HUES48 (cell line): Measurements from ENCODE around the gene SLC5A5.
A peak's percentile ranks its signal among the peaks of the same experiment; 100 is the strongest.

Experiments
- H3K27ac ChIP-seq: one replicate; pipeline ENCODE4 v1.7.0; 2013; ENCODE audit warnings: low read depth, low read length, inconsistent platforms
- H3K27me3 ChIP-seq: 2 replicates; pipeline ENCODE4 v1.6.1; 2013; ENCODE audit warnings: mild to moderate bottlenecking, low read length; ENCODE audit not compliant: control insufficient read depth, insufficient read depth
- H3K36me3 ChIP-seq: 2 replicates; pipeline ENCODE4 v1.6.1; 2013; ENCODE audit warnings: low read length; ENCODE audit not compliant: control insufficient read depth, insufficient read depth
- H3K4me1 ChIP-seq: 2 replicates; pipeline ENCODE4 v1.6.1; 2013; ENCODE audit warnings: mild to moderate bottlenecking, low read length; ENCODE audit not compliant: control insufficient read depth, insufficient read depth
- H3K4me3 ChIP-seq: 2 replicates; pipeline ENCODE4 v1.5.1; 2013; ENCODE audit warnings: mild to moderate bottlenecking, low read depth, low read length
- H3K9ac ChIP-seq: 2 replicates; pipeline ENCODE4 v1.6.1; 2013; ENCODE audit warnings: mild to moderate bottlenecking, low read depth, low read length, moderate library complexity
- H3K9me3 ChIP-seq: 2 replicates; pipeline ENCODE4 v1.6.1; 2013; ENCODE audit warnings: low read length; ENCODE audit not compliant: control insufficient read depth, insufficient read depth

The SLC5A5 gene

DNA sequence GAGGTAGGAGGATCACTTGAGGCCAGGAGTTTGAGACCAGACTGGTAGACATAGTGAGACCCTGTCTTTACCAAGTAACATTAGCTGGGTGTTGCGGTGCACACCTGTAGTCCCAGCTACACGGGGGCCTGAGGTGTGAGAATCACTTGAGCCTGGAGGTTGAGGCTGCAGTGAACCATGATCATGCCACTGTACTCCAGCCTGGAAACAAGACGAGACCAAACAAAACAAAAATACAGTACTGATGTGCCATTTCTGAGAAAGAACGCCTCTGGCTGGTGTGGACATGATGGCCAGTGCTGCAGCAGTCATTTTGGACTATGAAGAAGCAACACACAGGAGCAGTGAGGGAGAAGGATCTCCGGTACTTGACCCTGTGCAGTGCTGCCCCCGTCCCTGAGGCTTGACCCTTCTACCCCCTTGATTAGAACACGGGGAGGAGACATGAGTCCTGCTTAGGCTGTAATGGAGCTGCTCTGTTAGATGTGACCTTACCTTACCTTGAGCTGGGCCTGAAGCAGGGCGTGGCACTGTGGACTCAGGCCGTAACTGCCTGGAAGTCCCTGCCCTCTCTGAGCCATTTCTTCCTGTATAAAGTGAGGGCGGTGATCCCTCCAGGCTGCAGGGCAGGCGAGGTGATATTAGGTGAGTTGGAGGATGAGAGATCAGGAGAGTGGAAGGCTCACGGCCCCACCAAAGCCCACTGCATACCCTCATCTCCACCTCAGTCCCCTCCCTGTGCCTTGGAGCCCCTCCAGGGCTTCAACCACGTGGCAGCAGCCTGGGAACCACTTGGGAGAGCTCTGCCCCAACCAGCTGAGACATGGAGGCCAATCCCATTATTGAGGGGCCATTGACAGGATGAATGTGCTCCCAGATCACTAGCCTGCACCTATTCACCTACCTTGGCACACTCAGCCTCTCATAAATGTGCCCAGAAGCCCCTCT, 6.1 kb upstream of the SLC5A5 start:
- Histone ChIP-seq H3K4me3 (no peak overlapping the region), H3K27me3 (peaks cover 1% of the 10 kb centered on the region; the same call in 1 of the 2 replicates), H3K36me3 (peaks cover 40% of the 10 kb centered on the region), H3K9ac (no peak overlapping the region), H3K27ac (peak overlapping the region; percentile 31), H3K9me3 (no peaks in the 10 kb centered on the region), H3K4me1 (peaks cover 10% of the 10 kb centered on the region; the same call in 1 of the 2 replicates)

DNA sequence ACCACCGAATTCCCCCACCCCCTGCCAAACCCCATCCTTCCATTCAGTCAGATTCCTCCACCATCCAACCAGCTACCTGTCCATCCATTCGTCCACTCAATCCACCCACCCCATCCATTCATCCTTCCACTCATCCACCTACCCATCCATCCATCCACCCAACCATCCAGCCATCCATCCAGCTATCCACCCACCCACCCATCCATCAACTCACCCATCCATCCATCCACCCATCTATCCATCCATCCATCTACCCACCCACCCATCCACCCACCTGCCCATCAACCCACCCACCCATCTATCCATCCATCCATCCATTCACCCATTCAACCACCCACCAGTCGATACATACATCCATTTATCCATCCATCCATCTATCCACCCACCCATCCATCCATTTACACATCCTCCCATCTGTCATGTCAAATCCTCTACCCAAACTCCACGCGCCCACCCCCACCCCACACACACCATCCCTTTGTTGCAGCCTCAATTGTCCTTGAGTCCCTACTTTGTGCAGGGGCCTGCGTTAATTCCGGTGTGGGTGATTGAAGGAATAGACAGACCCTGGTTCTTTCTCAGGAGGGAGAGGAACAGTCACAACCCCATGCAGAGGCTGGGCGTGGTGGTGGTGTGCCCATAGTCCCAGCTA, 5.3 kb upstream of the SLC5A5 start:
- H3K4me3 ChIP-seq: no peak overlapping the region
- peaks cover 10% of the 10 kb centered on the region; the same call in 1 of the 2 replicates for H3K4me1 ChIP-seq
- H3K9ac ChIP-seq: no peak overlapping the region
- H3K27ac ChIP-seq: no peak overlapping the region
- peaks cover 6% of the 10 kb centered on the region for H3K27me3 ChIP-seq
- no peaks in the 10 kb centered on the region for H3K9me3 ChIP-seq
- H3K36me3 ChIP-seq: peaks cover 32% of the 10 kb centered on the region

DNA sequence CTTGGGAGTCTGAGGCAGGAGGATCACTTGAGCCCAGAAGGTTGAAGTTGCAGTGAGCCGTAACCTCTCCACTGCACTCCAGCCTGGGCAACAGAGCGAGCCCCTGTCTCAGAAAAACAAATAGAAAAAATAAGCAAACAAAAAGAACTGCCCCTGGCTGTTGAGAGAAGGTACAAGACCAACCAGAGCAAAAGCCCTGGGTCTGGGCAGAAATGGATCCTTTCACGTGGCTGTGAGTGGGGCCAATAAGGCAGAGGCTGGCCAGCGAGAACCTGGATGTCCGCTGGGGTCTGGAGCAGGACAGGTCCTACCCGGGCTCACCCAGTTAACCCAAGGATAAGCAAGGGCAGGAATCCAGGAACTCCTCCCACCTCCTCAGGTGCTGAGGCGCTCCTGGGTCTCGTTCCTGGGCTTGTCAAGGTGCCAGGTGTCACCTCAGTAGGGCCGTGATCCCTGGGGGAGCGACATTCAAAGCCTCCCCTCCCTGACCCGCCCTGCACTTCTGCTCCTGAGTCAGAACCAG, 4.7 kb upstream of the SLC5A5 start:
- H3K27ac ChIP-seq: no peak overlapping the region
- no peaks in the 10 kb centered on the region for H3K9me3 ChIP-seq
- no peak overlapping the region for H3K4me3 ChIP-seq
- peaks cover 26% of the 10 kb centered on the region for H3K36me3 ChIP-seq
- H3K27me3 ChIP-seq: peaks cover 6% of the 10 kb centered on the region
- no peak overlapping the region for H3K9ac ChIP-seq
- H3K4me1 ChIP-seq: peaks cover 10% of the 10 kb centered on the region; the same call in 1 of the 2 replicates

DNA sequence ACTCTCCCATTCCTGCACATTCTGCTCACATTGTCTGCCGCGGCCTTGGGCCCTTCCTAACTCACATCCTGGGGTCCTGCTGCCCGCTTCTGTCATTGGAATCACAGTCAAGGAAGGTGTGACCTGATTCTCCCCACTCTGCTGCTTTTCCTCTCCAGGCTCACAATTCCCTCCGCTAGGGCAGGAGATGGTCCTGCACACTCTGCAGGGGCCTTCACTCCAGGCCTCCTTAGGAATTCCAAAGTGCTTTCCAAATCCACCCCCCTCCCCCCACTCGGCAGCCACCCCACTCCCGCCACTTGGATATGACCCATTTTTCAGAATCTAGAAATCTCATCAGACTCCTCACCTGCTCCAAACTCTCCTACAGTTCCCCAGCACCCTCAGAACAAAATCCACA, 3.1 kb upstream of the SLC5A5 start:
- Histone ChIP-seq H3K4me3 (no peak overlapping the region), H3K9me3 (no peaks in the 10 kb centered on the region), H3K27ac (peak overlapping the region; percentile 76), H3K4me1 (peaks cover 10% of the 10 kb centered on the region; the same call in 1 of the 2 replicates), H3K27me3 (peaks cover 6% of the 10 kb centered on the region), H3K9ac (no peak overlapping the region), H3K36me3 (peaks cover 9% of the 10 kb centered on the region)

DNA sequence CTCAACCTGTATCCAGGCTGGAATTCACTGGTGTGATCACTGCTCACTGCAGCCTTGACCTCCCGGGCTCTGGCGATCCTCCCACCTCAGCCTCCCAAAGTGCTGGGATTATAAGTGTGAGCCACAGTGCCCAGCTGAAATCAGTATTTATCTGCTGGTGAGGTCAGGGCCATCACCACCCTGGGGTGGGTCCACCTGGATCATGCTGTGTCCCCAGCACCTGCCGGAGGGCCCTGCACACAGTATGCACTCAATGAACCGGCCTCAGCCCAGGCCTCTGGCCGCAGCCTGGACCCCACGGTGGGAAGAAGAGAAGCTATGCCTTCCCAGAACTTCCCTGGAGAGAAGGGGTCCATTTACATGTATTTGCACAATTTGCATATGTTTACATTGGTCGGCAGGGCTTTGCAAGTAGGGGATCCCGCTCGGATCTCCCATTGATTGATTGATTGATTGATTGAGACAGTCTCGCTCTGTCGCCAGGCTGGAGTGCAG, 2.6 kb upstream of the SLC5A5 start:
- H3K4me3 ChIP-seq: no peak overlapping the region
- peaks cover 4% of the 10 kb centered on the region for H3K36me3 ChIP-seq
- H3K9me3 ChIP-seq: no peaks in the 10 kb centered on the region
- H3K4me1 ChIP-seq: peaks cover 10% of the 10 kb centered on the region; the same call in 1 of the 2 replicates
- peak overlapping the region; percentile 76 for H3K27ac ChIP-seq
- H3K27me3 ChIP-seq: peaks cover 6% of the 10 kb centered on the region
- no peak overlapping the region for H3K9ac ChIP-seq

DNA sequence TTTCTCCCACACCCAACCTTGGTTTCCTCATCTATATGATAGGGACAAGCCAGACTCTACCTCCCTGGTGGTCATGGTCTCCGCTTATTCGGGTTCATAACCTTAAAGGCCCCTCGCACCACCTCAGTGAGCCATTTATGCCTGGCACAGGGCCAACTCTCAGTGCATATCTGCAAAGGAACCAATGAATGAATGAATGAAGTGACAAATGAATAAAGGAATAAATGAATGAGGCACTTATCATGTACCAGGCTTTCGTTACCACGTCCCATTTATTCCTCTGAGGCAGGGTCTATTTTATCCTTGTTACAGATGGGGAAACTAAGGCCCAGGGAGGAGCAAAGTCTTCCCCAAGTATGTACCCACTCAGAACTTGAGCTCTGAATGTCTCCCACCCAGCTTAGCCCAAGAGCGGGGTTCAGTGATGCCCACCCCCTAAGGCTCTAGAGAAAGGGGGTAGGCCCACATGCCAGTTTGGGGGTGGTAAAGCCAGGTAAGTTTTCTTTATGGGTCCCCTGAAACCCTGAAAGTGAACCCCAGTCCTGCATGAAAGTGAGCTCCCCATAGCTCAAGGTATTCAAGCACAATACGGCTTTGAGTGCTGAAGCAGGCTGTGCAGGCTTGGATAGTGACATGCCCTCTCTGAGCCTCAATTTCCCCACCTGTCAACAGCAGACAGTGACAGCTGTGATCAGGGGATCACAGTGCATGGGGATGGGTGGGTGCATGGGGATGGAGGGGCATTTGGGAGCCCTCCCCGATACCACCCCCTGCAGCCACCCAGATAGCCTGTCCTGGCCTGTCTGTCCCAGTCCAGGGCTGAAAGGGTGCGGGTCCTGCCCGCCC, 490 bp upstream of the SLC5A5 start:
- H3K27me3 ChIP-seq: peaks cover 6% of the 10 kb centered on the region
- H3K9me3 ChIP-seq: no peaks in the 10 kb centered on the region
- H3K4me1 ChIP-seq: peaks cover 10% of the 10 kb centered on the region; the same call in 1 of the 2 replicates
- no peak overlapping the region for H3K27ac ChIP-seq
- H3K9ac ChIP-seq: no peak overlapping the region
- H3K4me3 ChIP-seq: no peak overlapping the region
- H3K36me3 ChIP-seq: no peaks in the 10 kb centered on the region

DNA sequence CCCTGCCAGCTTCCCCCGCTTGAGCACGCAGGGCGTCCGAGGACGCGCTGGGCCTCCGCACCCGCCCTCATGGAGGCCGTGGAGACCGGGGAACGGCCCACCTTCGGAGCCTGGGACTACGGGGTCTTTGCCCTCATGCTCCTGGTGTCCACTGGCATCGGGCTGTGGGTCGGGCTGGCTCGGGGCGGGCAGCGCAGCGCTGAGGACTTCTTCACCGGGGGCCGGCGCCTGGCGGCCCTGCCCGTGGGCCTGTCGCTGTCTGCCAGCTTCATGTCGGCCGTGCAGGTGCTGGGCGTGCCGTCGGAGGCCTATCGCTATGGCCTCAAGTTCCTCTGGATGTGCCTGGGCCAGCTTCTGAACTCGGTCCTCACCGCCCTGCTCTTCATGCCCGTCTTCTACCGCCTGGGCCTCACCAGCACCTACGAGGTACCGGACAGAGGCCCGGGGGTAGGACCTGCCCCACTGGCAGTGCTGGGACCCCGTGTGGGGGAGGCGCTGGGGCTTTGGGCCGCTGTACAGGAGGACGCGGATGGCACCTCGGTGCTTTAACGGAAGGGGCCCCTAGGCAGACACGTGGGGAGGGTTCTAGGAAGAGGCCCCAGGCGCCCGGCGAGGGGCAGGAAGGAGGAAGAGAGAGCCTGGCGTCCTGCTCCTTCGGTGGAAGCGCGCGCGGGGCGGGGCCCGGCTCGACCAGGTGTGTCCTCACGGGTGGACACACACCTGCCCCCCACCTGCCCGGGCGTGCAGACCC, 681 bp downstream of the SLC5A5 start:
- Histone ChIP-seq H3K36me3 (no peaks in the 10 kb centered on the region), H3K27ac (no peak overlapping the region), H3K4me3 (no peak overlapping the region), H3K9ac (no peak overlapping the region), H3K27me3 (peaks cover 6% of the 10 kb centered on the region), H3K4me1 (peaks cover 10% of the 10 kb centered on the region; the same call in 1 of the 2 replicates), H3K9me3 (no peaks in the 10 kb centered on the region)

DNA sequence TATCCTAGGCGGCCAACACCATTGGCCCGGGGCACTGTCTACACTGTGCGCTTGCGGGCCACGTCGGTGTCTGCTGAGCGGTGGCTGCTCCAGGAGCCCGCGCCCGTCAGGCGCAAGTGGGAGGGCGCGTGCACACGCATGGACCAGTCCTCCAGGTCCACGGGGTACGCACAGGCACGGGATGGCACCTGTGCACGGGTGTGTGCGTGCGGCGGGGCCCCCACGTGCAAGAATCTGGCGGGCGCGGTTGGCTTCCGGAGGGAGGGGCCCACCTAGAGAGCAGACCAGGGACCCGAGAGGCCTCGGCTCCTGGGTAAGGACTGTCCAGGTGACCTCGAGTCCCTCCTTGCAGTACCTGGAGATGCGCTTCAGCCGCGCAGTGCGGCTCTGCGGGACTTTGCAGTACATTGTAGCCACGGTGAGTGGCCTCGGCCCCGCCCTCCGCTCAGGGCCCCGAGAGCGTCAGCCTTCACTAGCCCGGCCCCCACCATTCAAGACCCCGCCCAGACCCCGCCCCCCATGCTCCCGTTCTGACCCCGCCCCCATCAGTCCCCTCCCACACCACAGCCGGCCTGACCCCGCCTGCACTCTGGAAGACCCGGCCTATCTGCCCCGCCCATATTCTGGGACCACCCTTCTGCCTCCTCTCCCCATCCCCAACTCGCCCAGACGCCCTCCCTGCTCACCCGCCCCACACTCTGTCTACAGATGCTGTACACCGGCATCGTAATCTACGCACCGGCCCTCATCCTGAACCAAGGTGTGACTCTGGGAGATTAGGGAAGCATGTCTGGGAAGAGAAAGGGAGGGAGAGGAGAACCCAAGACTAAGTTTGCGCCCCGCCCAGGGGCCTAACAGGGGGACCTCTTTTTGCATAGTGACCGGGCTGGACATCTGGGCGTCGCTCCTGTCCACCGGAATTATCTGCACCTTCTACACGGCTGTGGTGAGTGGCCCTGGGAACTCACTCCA, 2.3 kb downstream of the SLC5A5 start:
- H3K4me1 ChIP-seq: peaks cover 3% of the 10 kb centered on the region; the same call in 1 of the 2 replicates
- H3K36me3 ChIP-seq: no peaks in the 10 kb centered on the region
- H3K9me3 ChIP-seq: no peaks in the 10 kb centered on the region
- H3K4me3 ChIP-seq: peak overlapping the region; percentile 67
- no peak overlapping the region for H3K27ac ChIP-seq
- 0 out of 2 replicates have a peak overlapping the region, but pooled peaks have one; percentile 35 for H3K9ac ChIP-seq
- peaks cover 6% of the 10 kb centered on the region for H3K27me3 ChIP-seq

DNA sequence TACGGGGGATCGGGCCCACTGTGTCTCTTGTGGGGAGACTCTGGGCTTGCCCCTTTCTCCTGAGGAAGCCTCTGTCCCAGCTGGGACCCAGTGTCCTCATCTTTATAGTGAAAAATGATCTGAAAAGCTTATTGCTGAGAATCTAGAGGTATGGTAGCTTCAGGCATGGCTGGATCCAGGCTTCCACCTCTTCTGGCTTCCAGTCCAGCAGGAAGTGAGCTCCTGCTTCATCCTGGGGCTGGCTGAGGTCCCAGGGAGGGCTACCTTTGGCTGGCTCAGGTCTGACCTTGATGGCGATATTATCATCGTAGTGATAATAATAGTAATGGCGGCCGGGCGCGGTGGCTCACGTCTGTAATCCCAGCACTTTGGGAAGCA, 3.0 kb downstream of the SLC5A5 start:
- H3K27me3 ChIP-seq: peaks cover 6% of the 10 kb centered on the region
- H3K9ac ChIP-seq: no peak overlapping the region

More for the DNA sequence above, 3.0 kb downstream of the SLC5A5 start:
- H3K4me3 ChIP-seq: peak overlapping the region; percentile 54; the same call in 1 of the 2 replicates
- H3K4me1 ChIP-seq: 0 out of 2 replicates have a peak, but pooled peaks cover 2% of the 10 kb centered on the region
- no peaks in the 10 kb centered on the region for H3K36me3 ChIP-seq
- H3K27ac ChIP-seq: no peak overlapping the region
- H3K9me3 ChIP-seq: no peaks in the 10 kb centered on the region
